Adipocyte (in vitro differentiated cells): ENCODE data around the gene ARID4B.
"Not testable (repeated sequence)": the region's sequence is repeated elsewhere in the genome, so short reads cannot be mapped to it uniquely, and the experiment has no call there.

Experiments
- DNase-seq: peaks from one replicate; pipeline ENCODE4 v3.0.0-alpha.2; 2015; ENCODE audit warnings: low read depth
- H3K27me3 ChIP-seq: replicated peaks from 2 replicates; pipeline ENCODE4 v1.7.0; 2013; ENCODE audit warnings: mild to moderate bottlenecking, low read length, moderate library complexity; ENCODE audit not compliant: control insufficient read depth, insufficient read depth
- H3K36me3 ChIP-seq: 2 replicates; pipeline ENCODE4 v1.7.0; 2013; ENCODE audit warnings: low read length, mild to moderate bottlenecking, moderate library complexity; ENCODE audit not compliant: control insufficient read depth, insufficient read depth, severe bottlenecking
- H3K4me1 ChIP-seq: 2 replicates; pipeline ENCODE4 v1.7.0; 2013; ENCODE audit warnings: mild to moderate bottlenecking, low read length, moderate library complexity; ENCODE audit not compliant: control insufficient read depth, insufficient read depth
- H3K4me3 ChIP-seq: 2 replicates; pipeline ENCODE4 v1.7.0; 2013; ENCODE audit warnings: mild to moderate bottlenecking, low read length, moderate library complexity
- H3K9ac ChIP-seq: 2 replicates; pipeline ENCODE4 v1.7.0; 2013; ENCODE audit warnings: mild to moderate bottlenecking, low read length, moderate library complexity
- H3K9me3 ChIP-seq: 2 replicates; pipeline ENCODE4 v1.7.0; 2013; ENCODE audit warnings: mild to moderate bottlenecking, low read length, moderate library complexity; ENCODE audit not compliant: control insufficient read depth

ARID4B gene

GRCh38 chr1:235176486-235176885, 151.5 kb downstream of the ARID4B start:
- Histone ChIP-seq H3K4me3 (no peak overlapping the region), H3K9me3 (no peaks in the 10 kb centered on the region), H3K4me1 (no peaks in the 10 kb centered on the region), H3K27me3 (no peaks in the 10 kb centered on the region), H3K9ac (no peak overlapping the region), H3K36me3 (peaks cover 66% of the 10 kb centered on the region)
- no peak for DNase-seq

- Histone ChIP-seq H3K36me3 (peaks cover 54% of the 10 kb centered on the region), H3K9ac (no peak overlapping the region), H3K4me1 (no peaks in the 10 kb centered on the region), H3K27me3 (no peaks in the 10 kb centered on the region), H3K4me3 (no peak overlapping the region), H3K9me3 (no peaks in the 10 kb centered on the region)
- no peak for DNase-seq
Measured at GRCh38 chr1:235169986-235170385, 158.0 kb downstream of the ARID4B start.

GRCh38 chr1:235168375-235168774, 159.6 kb downstream of the ARID4B start:
- H3K4me1 ChIP-seq, result no peaks in the 10 kb centered on the region

GRCh38 chr1:235161685-235162327, 166.2 kb downstream of the ARID4B start:
- Histone ChIP-seq H3K4me3 (peak overlapping the region; percentile 92), H3K36me3 (peaks cover 21% of the 10 kb centered on the region), H3K9ac (peak overlapping the region; percentile 96), H3K9me3 (no peaks in the 10 kb centered on the region), H3K27me3 (no peaks in the 10 kb centered on the region), H3K4me1 (peaks cover 22% of the 10 kb centered on the region)
- DNase-seq, result no peak

More at GRCh38 chr1:235168375-235168774, 159.6 kb downstream of the ARID4B start:
- peaks cover 44% of the 10 kb centered on the region for H3K36me3 ChIP-seq
- DNase-seq, result no peak
- H3K9me3 ChIP-seq, result no peaks in the 10 kb centered on the region
- no peaks in the 10 kb centered on the region for H3K27me3 ChIP-seq
- no peak overlapping the region for H3K4me3 ChIP-seq
- no peak overlapping the region for H3K9ac ChIP-seq

DNA sequence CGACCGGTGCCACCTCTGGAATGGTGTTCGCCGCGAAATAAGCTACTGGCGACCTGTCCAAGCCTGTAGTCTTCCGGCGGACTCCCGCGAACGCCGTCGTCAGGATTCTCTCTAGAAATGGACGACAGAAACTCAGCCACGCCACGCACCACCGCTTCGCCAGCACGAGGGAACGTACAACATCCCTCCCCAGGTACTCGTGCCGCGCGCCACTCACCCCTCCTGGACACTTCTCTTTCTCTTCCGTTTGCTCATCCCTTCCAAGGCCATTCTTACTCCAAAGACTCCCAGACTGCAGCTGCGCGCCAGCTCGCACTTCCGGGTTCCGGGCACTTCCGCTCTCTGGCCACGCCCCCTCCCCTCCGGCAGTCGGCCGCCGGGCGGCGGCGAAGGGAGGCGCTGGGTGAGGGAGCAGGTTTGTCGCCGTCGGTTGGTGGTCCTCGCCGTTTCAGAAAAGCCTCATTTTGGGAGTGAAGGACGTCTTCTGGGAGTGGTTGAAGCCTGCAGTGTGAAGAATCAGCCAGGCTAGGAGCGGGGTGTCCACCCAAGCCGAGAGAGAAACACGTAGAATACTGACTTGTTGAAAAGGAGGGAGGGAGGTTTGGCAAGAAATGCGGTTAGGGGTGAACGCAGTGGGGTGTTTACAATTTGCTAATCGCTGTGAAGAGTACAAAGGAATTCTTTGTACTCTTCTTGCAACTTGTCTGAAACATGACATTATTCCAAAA, 166.9 kb downstream of the ARID4B start, which contains the start of gene RBM34:
Gene RBM34 (minus strand): TSS at position 294 of the 728 bp plus-strand sequence. CDS start 24 bp downstream, at position 270.
- peak within 1 kb of the TSS; percentile 96 for H3K9ac ChIP-seq
- DNase-seq, result peak; percentile 97

DNA sequence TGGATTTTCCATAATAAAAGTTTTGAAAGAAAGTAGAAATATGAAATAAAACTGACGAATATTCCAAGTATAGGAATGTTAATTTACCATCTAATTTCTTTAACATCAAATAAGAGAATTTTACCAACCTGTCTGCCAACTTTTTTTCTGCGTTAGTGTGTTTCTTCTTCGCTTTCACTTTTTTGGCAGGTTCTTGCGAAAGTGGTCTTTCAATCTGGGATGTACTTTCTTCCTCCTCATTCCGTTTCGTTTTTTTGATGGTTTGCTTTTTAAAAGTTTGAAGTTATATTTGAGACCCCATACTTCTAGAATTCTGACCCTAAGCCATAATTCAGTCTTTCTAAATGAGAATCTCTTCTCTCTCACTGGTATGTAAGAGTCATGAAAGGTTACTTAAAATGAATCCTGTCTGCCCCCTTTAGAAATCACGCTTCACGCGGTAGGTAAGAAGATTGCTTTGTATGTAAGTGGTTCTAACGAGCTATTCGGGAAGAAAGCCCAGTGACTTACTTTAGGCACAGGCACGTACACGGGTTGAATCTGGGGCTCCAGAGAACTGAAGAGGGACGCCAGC, 167.5 kb downstream of the ARID4B start:
- peak; percentile 69 for DNase-seq
- Histone ChIP-seq H3K27me3 (no peaks in the 10 kb centered on the region), H3K4me1 (peaks cover 22% of the 10 kb centered on the region), H3K9ac (peak overlapping the region; percentile 96), H3K36me3 (peaks cover 29% of the 10 kb centered on the region), H3K4me3 (peak overlapping the region; percentile 92), H3K9me3 (no peaks in the 10 kb centered on the region)

More for the DNA sequence above, 166.9 kb downstream of the ARID4B start, which contains the start of gene RBM34:
- peaks cover 28% of the 10 kb centered on the region for H3K36me3 ChIP-seq
- H3K9me3 ChIP-seq, result no peaks in the 10 kb centered on the region
- peaks cover 22% of the 10 kb centered on the region for H3K4me1 ChIP-seq
- peak within 1 kb of the TSS; percentile 92 for H3K4me3 ChIP-seq
- H3K27me3 ChIP-seq, result no peaks in the 10 kb centered on the region

DNA sequence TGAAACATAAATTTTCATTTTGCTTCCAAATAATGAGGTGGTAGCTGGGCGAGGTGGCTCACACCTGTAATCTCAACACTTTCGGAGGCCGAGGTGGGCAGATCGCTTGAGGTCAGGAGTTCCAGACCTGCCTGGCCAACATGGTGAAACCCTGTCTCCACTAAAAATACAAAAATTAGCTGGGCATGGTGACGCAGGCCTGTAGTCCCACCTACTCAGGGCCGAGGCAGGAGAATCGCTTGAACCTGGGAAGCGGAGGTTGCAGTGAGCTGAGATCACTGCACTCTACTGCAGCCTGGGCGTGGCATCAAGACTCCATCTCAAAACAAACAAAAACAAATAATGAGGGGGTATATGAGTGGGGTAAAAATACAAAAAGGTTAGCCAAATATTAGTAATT, 168.0 kb downstream of the ARID4B start:
- DNase-seq, result not testable (repeated sequence)

GRCh38 chr1:235159284-235159683, 168.7 kb downstream of the ARID4B start:
- not testable (repeated sequence) for H3K27me3 ChIP-seq, DNase-seq, H3K9ac ChIP-seq, H3K9me3 ChIP-seq, H3K4me3 ChIP-seq
- H3K4me1 ChIP-seq, result peaks cover 30% of the 10 kb centered on the region
- peaks cover 35% of the 10 kb centered on the region for H3K36me3 ChIP-seq

More for the DNA sequence above, 168.0 kb downstream of the ARID4B start:
- Histone ChIP-seq H3K4me1 (peaks cover 26% of the 10 kb centered on the region), H3K9ac (peak overlapping the region; percentile 96), H3K36me3 (peaks cover 29% of the 10 kb centered on the region), H3K4me3 (peak overlapping the region; percentile 92)
- H3K9me3 ChIP-seq, H3K27me3 ChIP-seq: not testable (repeated sequence)

DNA sequence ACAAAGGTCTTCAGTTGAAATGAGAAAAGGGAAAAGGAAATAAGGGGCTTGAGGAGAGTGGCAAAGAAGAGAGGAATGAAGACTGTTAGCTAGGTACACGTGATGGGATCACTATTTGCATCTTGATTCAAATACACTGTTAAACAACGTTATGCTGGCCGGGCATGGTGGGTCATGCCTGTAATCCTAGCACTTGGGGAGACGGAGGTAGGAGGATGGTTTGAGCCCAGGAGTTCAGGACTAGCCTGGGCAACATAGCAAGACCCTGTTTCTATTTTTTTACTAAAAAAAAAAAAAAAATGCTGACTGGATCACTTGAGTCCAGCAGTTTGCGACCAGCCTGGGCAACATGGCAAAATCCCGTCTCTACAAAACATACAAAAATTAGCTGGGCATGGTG, 169.3 kb downstream of the ARID4B start:
- Histone ChIP-seq H3K9me3 (no peaks in the 10 kb centered on the region), H3K4me1 (peaks cover 30% of the 10 kb centered on the region), H3K4me3 (no peak overlapping the region), H3K9ac (no peak overlapping the region), H3K27me3 (no peaks in the 10 kb centered on the region), H3K36me3 (peaks cover 39% of the 10 kb centered on the region)
- DNase-seq, result no peak

GRCh38 chr1:235157150-235157549, 170.8 kb downstream of the ARID4B start:
- Histone ChIP-seq H3K36me3 (peaks cover 54% of the 10 kb centered on the region), H3K9me3 (no peaks in the 10 kb centered on the region), H3K27me3 (no peaks in the 10 kb centered on the region), H3K4me3 (no peak overlapping the region), H3K4me1 (peaks cover 29% of the 10 kb centered on the region), H3K9ac (no peak overlapping the region)
- no peak for DNase-seq

DNA sequence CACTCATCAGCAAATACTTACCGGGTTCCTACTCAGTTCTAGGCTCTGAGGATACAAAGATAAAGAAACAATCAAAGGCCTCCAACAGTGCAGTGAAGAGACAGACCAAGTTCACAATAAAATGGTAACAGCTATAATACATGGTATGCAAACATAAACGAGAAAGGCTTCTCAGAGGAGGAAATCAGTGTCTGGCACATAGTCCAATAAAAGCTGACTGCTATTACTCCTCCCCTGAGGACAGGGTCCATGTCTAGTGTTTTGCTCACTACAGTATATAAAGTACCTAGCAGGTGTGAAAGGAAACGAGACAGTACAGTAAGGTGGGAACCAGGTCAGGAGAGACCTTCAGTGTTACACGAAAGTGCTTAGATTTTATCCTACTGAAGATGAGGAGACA, 171.2 kb downstream of the ARID4B start:
- no peaks in the 10 kb centered on the region for H3K9me3 ChIP-seq
- H3K27me3 ChIP-seq, result no peaks in the 10 kb centered on the region
- no peak overlapping the region for H3K4me3 ChIP-seq
- H3K36me3 ChIP-seq, result peaks cover 58% of the 10 kb centered on the region
- no peak overlapping the region for H3K9ac ChIP-seq
- H3K4me1 ChIP-seq, result peaks cover 25% of the 10 kb centered on the region
- no peak for DNase-seq
